ENCODE measurements around the gene SLC29A3.

Gene SLC29A3

GRCh38 chr10:71370031-71370430 lies 51.0 kb downstream of the SLC29A3 start:
- DNase-seq (ENCODE audit: low read depth) = no peak

- DNase-seq (ENCODE audit: low read depth) = no peak
These were observed 52.7 kb downstream of the SLC29A3 start for GRCh38 chr10:71371750-71372166.

GRCh38 chr10:71372882-71373495 lies 53.9 kb downstream of the SLC29A3 start:
- DNase-seq (ENCODE audit: low read depth) = no peak

- no peak for DNase-seq (ENCODE audit: low read depth)
These were observed 55.6 kb downstream of the SLC29A3 start for GRCh38 chr10:71374481-71375233.

- DNase-seq (ENCODE audit: low read depth) = no peak
These were observed 56.9 kb downstream of the SLC29A3 start for GRCh38 chr10:71375952-71376351.

- no peak for DNase-seq (ENCODE audit: low read depth)
These were observed 59.5 kb downstream of the SLC29A3 start for GRCh38 chr10:71378336-71379117.

- DNase-seq (ENCODE audit: low read depth) = no peak
These were observed 60.2 kb downstream of the SLC29A3 start for GRCh38 chr10:71379118-71379766.

GRCh38 chr10:71380841-71381240 lies 61.8 kb downstream of the SLC29A3 start:
- no peak for DNase-seq (ENCODE audit: low read depth)

- no peak for DNase-seq (ENCODE audit: low read depth)
These were observed 62.6 kb downstream of the SLC29A3 start for GRCh38 chr10:71381611-71382010.

- no peak for DNase-seq (ENCODE audit: low read depth)
These were observed 63.0 kb downstream of the SLC29A3 start for GRCh38 chr10:71382028-71382427.

- DNase-seq (ENCODE audit: low read depth) = no peak
These were observed 63.7 kb downstream of the SLC29A3 start for GRCh38 chr10:71382757-71383156.

- peak; percentile 3 for DNase-seq (ENCODE audit: low read depth)
These were observed 65.1 kb downstream of the SLC29A3 start for GRCh38 chr10:71383972-71384687.

- no peak for DNase-seq (ENCODE audit: low read depth)
These were observed 69.1 kb downstream of the SLC29A3 start for GRCh38 chr10:71388171-71388570.

- no peak for DNase-seq (ENCODE audit: low read depth)
These were observed 69.7 kb downstream of the SLC29A3 start for GRCh38 chr10:71388583-71389310.

- no peak for DNase-seq (ENCODE audit: low read depth)
These were observed 70.9 kb downstream of the SLC29A3 start for GRCh38 chr10:71389768-71390460.

- no peak for DNase-seq (ENCODE audit: low read depth)
These were observed 71.4 kb downstream of the SLC29A3 start for GRCh38 chr10:71390461-71390835.

GRCh38 chr10:71390921-71391690 lies 72.0 kb downstream of the SLC29A3 start:
- DNase-seq (ENCODE audit: low read depth) = no peak

- DNase-seq (ENCODE audit: low read depth) = no peak
These were observed 72.6 kb downstream of the SLC29A3 start for GRCh38 chr10:71391701-71392100.

- no peak for DNase-seq (ENCODE audit: low read depth)
These were observed 73.2 kb downstream of the SLC29A3 start for GRCh38 chr10:71392292-71392691.
